ENCODE measurements around the gene ZDHHC14. TPM values are rescaled to one million over a fixed set of nuclear protein-coding genes. Genes with fewer than 3 reads are reported as not detected.

Gene ZDHHC14
- total RNA-seq, 1 experiment from 2014 or later, result 3.2 TPM

DNA sequence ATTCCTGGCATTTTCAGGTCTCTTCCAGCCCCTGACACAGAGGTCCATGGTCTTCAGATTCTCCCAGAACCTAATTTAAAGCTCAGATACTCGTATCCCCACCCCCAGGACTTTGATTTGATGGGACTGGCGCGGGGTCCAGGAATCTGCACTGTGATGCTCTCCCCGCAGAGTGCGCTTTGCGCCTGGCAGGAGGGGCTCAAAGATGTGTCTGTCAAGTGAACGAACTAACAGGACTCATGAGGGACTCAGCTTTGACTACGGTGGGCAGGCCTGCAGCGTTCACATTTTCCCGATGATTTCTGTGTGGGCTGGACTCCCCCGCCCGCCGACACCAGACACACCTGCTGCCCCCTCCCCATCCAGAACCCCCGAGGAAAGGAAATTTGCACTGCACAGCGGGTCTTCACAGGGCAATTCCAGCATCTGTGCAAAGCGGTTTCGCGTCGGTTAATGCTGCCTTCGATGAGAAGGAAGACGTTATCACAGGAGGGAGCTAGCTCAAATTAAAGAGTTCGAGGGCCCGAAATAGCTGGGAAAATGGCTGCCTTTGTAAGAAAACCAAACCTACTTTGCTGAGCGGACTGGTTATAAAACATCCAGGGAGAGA, 90.2 kb downstream of the ZDHHC14 start:
- Mint-ChIP-seq H3K4me1 (ENCODE audit: insufficient read depth, unreplicated experiment) (peaks cover 13% of the 10 kb centered on the region), H3K36me3 (ENCODE audit: insufficient read depth, unreplicated experiment) (peaks cover 6% of the 10 kb centered on the region), H3K4me3 (ENCODE audit: unreplicated experiment) (no peak overlapping the region), H3K9me3 (ENCODE audit: unreplicated experiment) (no peaks in the 10 kb centered on the region), H3K27me3 (ENCODE audit: insufficient read depth, unreplicated experiment) (no peaks in the 10 kb centered on the region), H3K27ac (ENCODE audit: low read depth, unreplicated experiment) (no peak overlapping the region)
- no TSS peak for BruUV-seq (replicated peaks)
- DNase-seq (ENCODE audit: unreplicated experiment), result no peak
- ChIA-PET CTCF (no interaction called here), POLR2A (interaction anchor here (0.6 kb wide), 1 partner anchor 64 kb away, joined by 3 read pairs; no protein-coding TSS in a partner anchor)
- intact Hi-C loops (cut with micrococcal nuclease), result no loop called here
- no peak for TF ChIP-seq CTCF (IDR thresholded peaks at IDR 0.05; ENCODE audit: unreplicated experiment)

GRCh38 chr6:157471895-157472686, 91.1 kb downstream of the ZDHHC14 start:
- BruUV-seq (replicated peaks), result no TSS peak
- CTCF ChIA-PET, result no interaction called here
- POLR2A ChIA-PET, result no interaction called here
- peaks cover 6% of the 10 kb centered on the region for H3K36me3 Mint-ChIP-seq (ENCODE audit: insufficient read depth, unreplicated experiment)
- no peak overlapping the region for H3K4me3 Mint-ChIP-seq (ENCODE audit: unreplicated experiment)
- no peak for TF ChIP-seq CTCF (IDR thresholded peaks at IDR 0.05; ENCODE audit: unreplicated experiment)
- no peaks in the 10 kb centered on the region for H3K27me3 Mint-ChIP-seq (ENCODE audit: insufficient read depth, unreplicated experiment)
- H3K4me1 Mint-ChIP-seq (ENCODE audit: insufficient read depth, unreplicated experiment), result peaks cover 13% of the 10 kb centered on the region
- H3K27ac Mint-ChIP-seq (ENCODE audit: low read depth, unreplicated experiment), result no peak overlapping the region
- intact Hi-C loops (cut with micrococcal nuclease), result no loop called here
- no peak for DNase-seq (ENCODE audit: unreplicated experiment)
- no peaks in the 10 kb centered on the region for H3K9me3 Mint-ChIP-seq (ENCODE audit: unreplicated experiment)

DNA sequence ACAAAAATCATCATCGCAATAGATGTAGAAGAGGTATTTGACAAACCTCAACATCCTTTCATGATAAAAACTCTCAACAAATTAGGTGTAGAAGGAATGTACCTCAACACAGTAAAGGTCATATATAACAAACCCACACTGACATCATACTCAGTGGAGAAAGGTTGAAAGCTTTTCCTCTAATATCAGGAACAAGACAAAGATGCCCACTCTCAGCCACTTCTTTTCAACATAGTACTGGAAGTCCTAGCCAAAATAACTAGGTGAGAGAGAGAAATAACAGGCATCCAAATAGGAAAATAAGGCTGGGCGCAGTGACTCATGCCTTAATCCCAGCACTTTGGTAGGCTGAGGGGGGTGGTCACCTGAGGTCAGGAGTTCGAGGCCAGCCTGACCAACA, 95.8 kb downstream of the ZDHHC14 start:
- BruUV-seq (replicated peaks), result no TSS peak
- no peak for TF ChIP-seq CTCF (IDR thresholded peaks at IDR 0.05; ENCODE audit: unreplicated experiment)
- DNase-seq (ENCODE audit: unreplicated experiment), result no peak
- ChIA-PET CTCF (no interaction called here), POLR2A (no interaction called here)
- H3K36me3 Mint-ChIP-seq (ENCODE audit: insufficient read depth, unreplicated experiment), result no peaks in the 10 kb centered on the region
- H3K4me3 Mint-ChIP-seq (ENCODE audit: unreplicated experiment), result no peak overlapping the region
- H3K27me3 Mint-ChIP-seq (ENCODE audit: insufficient read depth, unreplicated experiment), result no peaks in the 10 kb centered on the region
- H3K27ac Mint-ChIP-seq (ENCODE audit: low read depth, unreplicated experiment), result no peak overlapping the region
- H3K4me1 Mint-ChIP-seq (ENCODE audit: insufficient read depth, unreplicated experiment), result no peaks in the 10 kb centered on the region
- intact Hi-C loops (cut with micrococcal nuclease), result no loop called here
- H3K9me3 Mint-ChIP-seq (ENCODE audit: unreplicated experiment), result no peaks in the 10 kb centered on the region

- intact Hi-C loops (cut with micrococcal nuclease), result no loop called here
Observed at GRCh38 chr6:157478926-157479325, 97.9 kb downstream of the ZDHHC14 start.

More at GRCh38 chr6:157478926-157479325, 97.9 kb downstream of the ZDHHC14 start:
- POLR2A ChIA-PET, result no interaction called here
- no TSS peak for BruUV-seq (replicated peaks)
- H3K4me3 Mint-ChIP-seq (ENCODE audit: unreplicated experiment), result no peak overlapping the region
- no peaks in the 10 kb centered on the region for H3K36me3 Mint-ChIP-seq (ENCODE audit: insufficient read depth, unreplicated experiment)
- H3K27me3 Mint-ChIP-seq (ENCODE audit: insufficient read depth, unreplicated experiment), result no peaks in the 10 kb centered on the region
- DNase-seq (ENCODE audit: unreplicated experiment), result no peak
- TF ChIP-seq CTCF (IDR thresholded peaks at IDR 0.05; ENCODE audit: unreplicated experiment), result no peak
- no peaks in the 10 kb centered on the region for H3K4me1 Mint-ChIP-seq (ENCODE audit: insufficient read depth, unreplicated experiment)
- H3K27ac Mint-ChIP-seq (ENCODE audit: low read depth, unreplicated experiment), result no peak overlapping the region
- H3K9me3 Mint-ChIP-seq (ENCODE audit: unreplicated experiment), result no peaks in the 10 kb centered on the region
- CTCF ChIA-PET, result no interaction called here

Measured in MCF 10A (cell line).